AG04449 (cell line): ENCODE measurements around the gene PLA2G3.

Experiments
- CTCF ChIA-PET: fragments of 350-600 bp; formaldehyde crosslinking; extraction: SDS; loops from one replicate; lab custom pipeline; 2021; ENCODE audit warnings: antibody characterized with exemption; lab: Yijun Ruan, JAX
- POLR2A ChIA-PET: fragments of 400-600, 350-600 bp; formaldehyde crosslinking; extraction: SDS; loops from one replicate; lab custom pipeline; 2020; ENCODE audit warnings: antibody characterized with exemption, inconsistent platforms; lab: Yijun Ruan, JAX
- DNase-seq: peaks from one replicate; pipeline ENCODE4 v3.0.0-alpha.2; 2010; ENCODE audit warnings: low read depth, low spot score
- H3K4me3 ChIP-seq: 2 replicates; pipeline ENCODE4 v1.5.1; 2011; ENCODE audit warnings: low read depth, mild to moderate bottlenecking, control low read depth, low read length
- TF ChIP-seq, protein P1 (sequence below): IDR thresholded peaks from one replicate; pipeline ENCODE4 v1.5.1; 2011; ENCODE audit warnings: mild to moderate bottlenecking, moderate library complexity, low read length, control low read depth, inconsistent platforms; ENCODE audit not compliant: insufficient read depth; ENCODE audit errors: missing control alignments

Gene PLA2G3

GRCh38 chr22:31150615-31151014 is 10.3 kb upstream of the PLA2G3 start:
- POLR2A ChIA-PET: no interaction called here
- CTCF ChIA-PET: interaction anchor here (0.7 to 16.4 kb wide), 6 partner anchors 9 to 387 kb away, joined by 3 to 160 read pairs (median 14); partner anchors contain the start of genes RNF185 and SELENOM
- TF ChIP-seq, protein P1, sequence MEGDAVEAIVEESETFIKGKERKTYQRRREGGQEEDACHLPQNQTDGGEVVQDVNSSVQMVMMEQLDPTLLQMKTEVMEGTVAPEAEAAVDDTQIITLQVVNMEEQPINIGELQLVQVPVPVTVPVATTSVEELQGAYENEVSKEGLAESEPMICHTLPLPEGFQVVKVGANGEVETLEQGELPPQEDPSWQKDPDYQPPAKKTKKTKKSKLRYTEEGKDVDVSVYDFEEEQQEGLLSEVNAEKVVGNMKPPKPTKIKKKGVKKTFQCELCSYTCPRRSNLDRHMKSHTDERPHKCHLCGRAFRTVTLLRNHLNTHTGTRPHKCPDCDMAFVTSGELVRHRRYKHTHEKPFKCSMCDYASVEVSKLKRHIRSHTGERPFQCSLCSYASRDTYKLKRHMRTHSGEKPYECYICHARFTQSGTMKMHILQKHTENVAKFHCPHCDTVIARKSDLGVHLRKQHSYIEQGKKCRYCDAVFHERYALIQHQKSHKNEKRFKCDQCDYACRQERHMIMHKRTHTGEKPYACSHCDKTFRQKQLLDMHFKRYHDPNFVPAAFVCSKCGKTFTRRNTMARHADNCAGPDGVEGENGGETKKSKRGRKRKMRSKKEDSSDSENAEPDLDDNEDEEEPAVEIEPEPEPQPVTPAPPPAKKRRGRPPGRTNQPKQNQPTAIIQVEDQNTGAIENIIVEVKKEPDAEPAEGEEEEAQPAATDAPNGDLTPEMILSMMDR: peak; percentile 55
- H3K4me3 ChIP-seq: no peak overlapping the region
- DNase-seq: no peak

- no peak for DNase-seq
- ChIA-PET CTCF (interaction anchor here (0.7 to 16.4 kb wide), 31 partner anchors 8 to 386 kb away, joined by 3 to 160 read pairs (median 7); partner anchors contain the start of genes MORC2, PLA2G3, RNF185 and SELENOM), POLR2A (no interaction called here)
- no peak overlapping the region for H3K4me3 ChIP-seq
- TF ChIP-seq, protein P1: peak; percentile 97
Observed at GRCh38 chr22:31148953-31149627, 8.8 kb upstream of the PLA2G3 start.

GRCh38 chr22:31148488-31148887 is 8.2 kb upstream of the PLA2G3 start:
- POLR2A ChIA-PET: no interaction called here
- DNase-seq: no peak
- TF ChIP-seq, protein P1: no peak
- no peak overlapping the region for H3K4me3 ChIP-seq
- CTCF ChIA-PET: interaction anchor here (0.8 to 16.4 kb wide), 28 partner anchors 8 to 385 kb away, joined by 3 to 160 read pairs (median 7); partner anchors contain the start of genes MORC2, PLA2G3, RNF185 and SELENOM

- ChIA-PET CTCF (interaction anchor here (0.8 to 1.8 kb wide), 4 partner anchors 9 to 380 kb away, joined by 3 to 6 read pairs (median 4); partner anchors contain the start of gene SELENOM), POLR2A (no interaction called here)
- DNase-seq: no peak
- TF ChIP-seq, protein P1: no peak
- no peak overlapping the region for H3K4me3 ChIP-seq
Observed at GRCh38 chr22:31144223-31144622, 3.9 kb upstream of the PLA2G3 start.

GRCh38 chr22:31143537-31143936 is 3.2 kb upstream of the PLA2G3 start:
- ChIA-PET POLR2A (no interaction called here), CTCF (interaction anchor here (1.2 to 3.5 kb wide), 4 partner anchors 8 to 380 kb away, joined by 4 to 21 read pairs (median 5); partner anchors contain the start of gene SELENOM)
- no peak for DNase-seq
- no peak overlapping the region for H3K4me3 ChIP-seq
- TF ChIP-seq, protein P1: no peak

DNA sequence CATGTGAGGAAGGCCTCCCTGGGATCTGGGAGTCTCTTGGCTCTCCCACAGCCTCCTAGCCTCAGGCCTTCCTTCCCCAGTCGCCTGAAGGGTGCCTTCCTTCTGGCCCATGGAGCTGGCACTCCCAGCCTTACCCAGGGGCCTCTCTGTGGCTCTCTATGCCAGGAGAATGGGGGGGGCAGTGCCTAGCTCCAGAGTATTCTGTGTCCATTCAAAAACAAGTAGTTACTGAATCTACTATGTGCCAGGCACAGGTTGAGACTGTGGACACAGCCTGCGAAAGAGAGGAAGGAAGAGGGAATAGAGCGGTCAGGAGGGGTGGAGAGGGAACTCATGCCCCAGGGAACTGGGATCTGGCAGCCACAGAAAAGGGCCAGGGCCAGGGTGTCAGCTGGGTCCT is 2.7 kb upstream of the PLA2G3 start:
- TF ChIP-seq, protein P1: no peak
- ChIA-PET POLR2A (no interaction called here), CTCF (interaction anchor here (1.2 to 3.5 kb wide), 3 partner anchors 36 to 379 kb away, joined by 4 to 21 read pairs (median 6); partner anchors contain the start of gene SELENOM)
- no peak overlapping the region for H3K4me3 ChIP-seq
- no peak for DNase-seq
